Measurements from ENCODE around the gene CBR3. TPM values are rescaled to one million over a fixed set of nuclear protein-coding genes. Genes with fewer than 3 reads are reported as not detected.

CBR3 gene
- total RNA-seq, 2 experiments from 2014 or later = 9.5 to 9.7 TPM

Other genes starting within 250 kb of the CBR3 start
- 10 to 100 TPM; 15.0 to 15.9 TPM for gene SETD4, start 74.6 kb upstream of the CBR3 start, total RNA-seq
- 10 to 100 TPM; 43.4 to 43.7 TPM for gene CBR1, start 65.1 kb upstream of the CBR3 start, total RNA-seq
- gene DOP1B, start 21.7 kb downstream of the CBR3 start, total RNA-seq = 10 to 100 TPM in 1 of 2 experiments, 1 to 10 TPM in 1; 9.9 to 10.9 TPM
- 10 to 100 TPM; 15.2 to 17.4 TPM for gene MORC3, start 185.1 kb downstream of the CBR3 start, total RNA-seq